Upper lobe of left lung (tissue), 4 donors: ENCODE data around the gene PAPOLA.

Experiments
- CTCF ChIP-seq, 6 experiments: fragments of 450-650 bp in 4 of 6; fragments of 200-600 bp in 2 of 6; sonication (generic) in 2 of 6; IDR thresholded peaks; one replicate each; pipeline ENCODE4 v1.5.1; 2016 to 2019; ENCODE audit warnings: antibody characterized with exemption in 6 of 6
- EP300 ChIP-seq, 4 donors: sonication (generic); formaldehyde crosslinking; IDR thresholded peaks; one replicate each; pipeline ENCODE4 v1.5.1; 2017; ENCODE audit warnings: antibody characterized with exemption in 4 of 4, control low read depth in 2 of 4
- POLR2A ChIP-seq, 4 donors: fragments of 450-650 bp; IDR thresholded peaks; one replicate each; pipeline ENCODE4 v1.5.1; 2016 to 2017; ENCODE audit warnings: antibody characterized with exemption in 4 of 4, mild to moderate bottlenecking in 2 of 4
- POLR2AphosphoS5 ChIP-seq, 2 donors: sonication (generic); formaldehyde crosslinking; IDR thresholded peaks; one replicate each; pipeline ENCODE4 v1.5.1; 2017; ENCODE audit warnings: antibody characterized with exemption in 2 of 2

GRCh38 chr14:96602186-96602585 lies 100.0 kb downstream of the PAPOLA start:
- TF ChIP-seq POLR2A (IDR thresholded peaks at IDR 0.05) (no peak), CTCF (IDR thresholded peaks at IDR 0.05) (no peak), EP300 (IDR thresholded peaks at IDR 0.05) (no peak), POLR2AphosphoS5 (IDR thresholded peaks at IDR 0.05) (no peak)
